ENCODE results near the gene SOX4. TPM values are rescaled to one million over a fixed set of nuclear protein-coding genes. Genes with fewer than 3 reads are reported as not detected.

The SOX4 gene
- total RNA-seq, 1 donor from 2014 or later, result 10.4 TPM

- Histone ChIP-seq H3K4me3 (no peak overlapping the region), H3K9me3 (no peaks in the 10 kb centered on the region), H3K36me3 (no peaks in the 10 kb centered on the region), H3K27me3 (no peaks in the 10 kb centered on the region), H3K4me1 (no peaks in the 10 kb centered on the region), H3K27ac (no peak overlapping the region)
- no peak for TF ChIP-seq CTCF (IDR thresholded peaks at IDR 0.05)
- intact Hi-C loops (cut with DNase I), result no loop called here
- DNase-seq (ENCODE audit: low spot score in 2 of 2), result no peak
Observed at GRCh38 chr6:21603082-21603952, 9.8 kb downstream of the SOX4 start.

GRCh38 chr6:21604081-21604480, 10.5 kb downstream of the SOX4 start:
- Histone ChIP-seq H3K27me3 (no peaks in the 10 kb centered on the region), H3K36me3 (no peaks in the 10 kb centered on the region), H3K4me1 (no peaks in the 10 kb centered on the region), H3K4me3 (no peak overlapping the region), H3K9me3 (no peaks in the 10 kb centered on the region), H3K27ac (no peak overlapping the region)
- TF ChIP-seq CTCF (IDR thresholded peaks at IDR 0.05), result no peak
- DNase-seq (ENCODE audit: low spot score in 2 of 2), result no peak
- intact Hi-C loops (cut with DNase I), result no loop called here

- H3K9me3 ChIP-seq, result no peaks in the 10 kb centered on the region
- H3K36me3 ChIP-seq, result no peaks in the 10 kb centered on the region
- no peaks in the 10 kb centered on the region for H3K27me3 ChIP-seq
- no peak overlapping the region for H3K4me3 ChIP-seq
- no peak for DNase-seq (ENCODE audit: low spot score in 2 of 2)
- intact Hi-C loops (cut with DNase I), result no loop called here
- no peak for TF ChIP-seq CTCF (IDR thresholded peaks at IDR 0.05)
- no peak overlapping the region for H3K27ac ChIP-seq
- no peaks in the 10 kb centered on the region for H3K4me1 ChIP-seq
Observed at GRCh38 chr6:21605166-21605565, 11.6 kb downstream of the SOX4 start.

GRCh38 chr6:21608601-21609000, 15.1 kb downstream of the SOX4 start:
- intact Hi-C loops (cut with DNase I), result no loop called here
- H3K27ac ChIP-seq, result no peak overlapping the region
- no peak for TF ChIP-seq CTCF (IDR thresholded peaks at IDR 0.05)
- H3K9me3 ChIP-seq, result no peaks in the 10 kb centered on the region
- no peaks in the 10 kb centered on the region for H3K36me3 ChIP-seq
- DNase-seq (ENCODE audit: low spot score in 2 of 2), result no peak
- H3K4me3 ChIP-seq, result no peak overlapping the region
- H3K27me3 ChIP-seq, result no peaks in the 10 kb centered on the region
- no peaks in the 10 kb centered on the region for H3K4me1 ChIP-seq

GRCh38 chr6:21609881-21610329, 16.4 kb downstream of the SOX4 start:
- Histone ChIP-seq H3K4me1 (no peaks in the 10 kb centered on the region), H3K36me3 (no peaks in the 10 kb centered on the region), H3K9me3 (no peaks in the 10 kb centered on the region), H3K27ac (no peak overlapping the region), H3K4me3 (no peak overlapping the region), H3K27me3 (no peaks in the 10 kb centered on the region)
- intact Hi-C loops (cut with DNase I), result no loop called here
- no peak for TF ChIP-seq CTCF (IDR thresholded peaks at IDR 0.05)
- DNase-seq (ENCODE audit: low spot score in 2 of 2), result no peak

All from ascending aorta (tissue), 2 donors.